ENCODE results near the gene CAMK2D. TPM values are rescaled to one million over a fixed set of nuclear protein-coding genes. Genes with fewer than 3 reads are reported as not detected.

The CAMK2D gene
- total RNA-seq, 2 donors from 2014 or later, result 132 to 187 TPM

DNA sequence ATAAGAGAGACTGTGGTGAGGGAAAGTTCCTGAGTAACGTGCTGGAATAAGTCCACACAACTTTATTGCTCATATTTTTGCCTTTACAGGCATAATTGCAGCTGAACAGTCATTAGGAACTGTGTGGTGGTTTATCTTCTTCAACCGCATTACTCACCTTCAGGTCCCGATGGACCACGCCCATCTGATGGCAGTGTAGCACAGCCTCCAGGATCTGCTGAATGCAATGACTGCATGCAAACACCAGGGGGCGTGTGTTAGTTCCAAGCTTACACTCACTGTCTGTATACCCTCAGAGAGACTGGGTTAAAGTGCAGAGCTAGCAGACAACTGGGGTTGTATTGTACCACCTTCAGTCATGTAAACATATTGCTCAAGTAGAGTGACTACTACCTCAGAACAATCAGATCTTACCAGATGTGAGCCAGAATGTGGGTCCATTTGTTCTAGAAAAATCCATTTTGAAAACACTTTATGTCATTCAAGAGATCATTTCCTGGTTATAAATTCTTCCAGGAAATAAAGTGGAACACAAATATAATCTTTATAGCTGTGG, 214.0 kb downstream of the CAMK2D start:
- DNase-seq (ENCODE audit: low spot score), result peak; percentile 96
- TF ChIP-seq, protein P1, sequence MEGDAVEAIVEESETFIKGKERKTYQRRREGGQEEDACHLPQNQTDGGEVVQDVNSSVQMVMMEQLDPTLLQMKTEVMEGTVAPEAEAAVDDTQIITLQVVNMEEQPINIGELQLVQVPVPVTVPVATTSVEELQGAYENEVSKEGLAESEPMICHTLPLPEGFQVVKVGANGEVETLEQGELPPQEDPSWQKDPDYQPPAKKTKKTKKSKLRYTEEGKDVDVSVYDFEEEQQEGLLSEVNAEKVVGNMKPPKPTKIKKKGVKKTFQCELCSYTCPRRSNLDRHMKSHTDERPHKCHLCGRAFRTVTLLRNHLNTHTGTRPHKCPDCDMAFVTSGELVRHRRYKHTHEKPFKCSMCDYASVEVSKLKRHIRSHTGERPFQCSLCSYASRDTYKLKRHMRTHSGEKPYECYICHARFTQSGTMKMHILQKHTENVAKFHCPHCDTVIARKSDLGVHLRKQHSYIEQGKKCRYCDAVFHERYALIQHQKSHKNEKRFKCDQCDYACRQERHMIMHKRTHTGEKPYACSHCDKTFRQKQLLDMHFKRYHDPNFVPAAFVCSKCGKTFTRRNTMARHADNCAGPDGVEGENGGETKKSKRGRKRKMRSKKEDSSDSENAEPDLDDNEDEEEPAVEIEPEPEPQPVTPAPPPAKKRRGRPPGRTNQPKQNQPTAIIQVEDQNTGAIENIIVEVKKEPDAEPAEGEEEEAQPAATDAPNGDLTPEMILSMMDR (IDR thresholded peaks at IDR 0.05), result peak; percentile 97 to 99
- peak overlapping the region; percentile 51 to 76 for H3K27ac ChIP-seq
- H3K9me3 ChIP-seq, result no peaks in the 10 kb centered on the region
- no peak overlapping the region for H3K4me3 ChIP-seq
- H3K36me3 ChIP-seq, result peaks cover 22% of the 10 kb centered on the region
- peaks cover 0 to 17% of the 10 kb centered on the region in 2 donors for H3K4me1 ChIP-seq
- H3K27me3 ChIP-seq, result no peaks in the 10 kb centered on the region

DNA sequence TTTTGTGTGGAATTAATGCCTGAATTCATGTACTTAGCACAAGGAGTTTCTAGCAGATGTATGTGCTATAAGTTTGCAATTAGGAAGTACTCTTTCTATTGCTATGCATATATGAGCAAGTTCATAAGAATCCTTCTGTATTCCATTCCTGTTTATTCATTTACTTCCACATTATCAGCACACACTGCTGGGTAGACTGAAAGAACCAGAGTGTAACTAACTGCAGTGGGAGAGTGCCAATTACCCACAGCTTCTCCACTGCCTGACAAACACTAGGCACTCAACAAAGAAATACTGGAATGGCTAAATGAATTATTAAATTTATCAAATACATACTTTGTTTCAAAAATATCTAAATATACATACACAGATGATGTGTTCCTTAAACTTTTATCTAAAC, 219.6 kb downstream of the CAMK2D start:
- DNase-seq (ENCODE audit: low spot score), result no peak
- peak overlapping the region in 1 of 2 donors; percentile 3 for H3K27ac ChIP-seq
- H3K9me3 ChIP-seq, result no peaks in the 10 kb centered on the region
- H3K4me3 ChIP-seq, result no peak overlapping the region
- H3K36me3 ChIP-seq, result peaks cover 7% of the 10 kb centered on the region
- TF ChIP-seq, protein P1 (IDR thresholded peaks at IDR 0.05), result no peak
- H3K27me3 ChIP-seq, result no peaks in the 10 kb centered on the region
- peaks cover 0 to 21% of the 10 kb centered on the region in 2 donors for H3K4me1 ChIP-seq

DNA sequence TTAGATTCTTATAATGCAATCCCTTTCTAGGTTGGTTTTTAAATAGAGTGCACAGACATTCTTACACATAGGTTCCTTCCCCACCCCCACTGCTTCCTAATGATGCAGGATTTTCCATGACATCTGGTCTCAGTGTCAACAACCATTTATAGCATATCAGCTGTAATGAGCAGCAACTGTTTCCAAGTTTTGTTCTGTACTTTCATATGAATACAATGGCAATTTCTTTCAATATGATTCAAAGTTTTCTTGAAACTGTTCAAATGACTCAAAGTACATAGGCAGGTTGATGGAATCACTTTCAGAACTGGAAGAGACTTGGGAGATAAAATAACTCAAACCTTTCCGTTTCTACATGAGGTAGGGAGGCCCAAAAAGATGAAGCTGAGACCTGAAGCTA, 220.7 kb downstream of the CAMK2D start:
- TF ChIP-seq, protein P1 (IDR thresholded peaks at IDR 0.05), result no peak
- Histone ChIP-seq H3K27ac (peak overlapping the region in 1 of 2 donors; percentile 54), H3K36me3 (peaks cover 4% of the 10 kb centered on the region), H3K4me3 (no peak overlapping the region), H3K4me1 (peaks cover 0 to 25% of the 10 kb centered on the region in 2 donors), H3K27me3 (no peaks in the 10 kb centered on the region), H3K9me3 (no peaks in the 10 kb centered on the region)
- DNase-seq (ENCODE audit: low spot score), result no peak

DNA sequence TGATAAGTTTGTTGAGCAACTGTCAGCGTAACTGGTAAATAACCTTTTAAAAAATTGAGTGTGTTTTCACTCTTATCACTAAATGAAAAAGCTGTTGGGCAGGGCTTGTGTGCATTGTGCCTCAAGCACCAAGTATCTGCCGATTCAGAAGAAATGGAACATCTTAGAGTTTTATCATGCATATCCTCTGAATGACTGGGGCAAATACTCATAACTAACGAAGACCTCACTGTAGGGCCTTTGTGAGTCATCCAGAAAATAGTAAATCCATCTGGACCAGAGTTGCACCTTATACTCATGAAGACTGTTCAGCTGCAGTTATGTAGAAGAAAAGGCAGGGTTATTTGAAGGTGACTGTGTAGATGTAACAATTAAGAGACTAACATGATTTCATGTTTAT, 222.1 kb downstream of the CAMK2D start:
- Histone ChIP-seq H3K27me3 (no peaks in the 10 kb centered on the region), H3K36me3 (no peaks in the 10 kb centered on the region), H3K27ac (peak overlapping the region in 1 of 2 donors; percentile 15), H3K4me3 (no peak overlapping the region), H3K9me3 (no peaks in the 10 kb centered on the region), H3K4me1 (peaks cover 0 to 28% of the 10 kb centered on the region in 2 donors)
- TF ChIP-seq, protein P1 (IDR thresholded peaks at IDR 0.05), result no peak
- DNase-seq (ENCODE audit: low spot score), result no peak

DNA sequence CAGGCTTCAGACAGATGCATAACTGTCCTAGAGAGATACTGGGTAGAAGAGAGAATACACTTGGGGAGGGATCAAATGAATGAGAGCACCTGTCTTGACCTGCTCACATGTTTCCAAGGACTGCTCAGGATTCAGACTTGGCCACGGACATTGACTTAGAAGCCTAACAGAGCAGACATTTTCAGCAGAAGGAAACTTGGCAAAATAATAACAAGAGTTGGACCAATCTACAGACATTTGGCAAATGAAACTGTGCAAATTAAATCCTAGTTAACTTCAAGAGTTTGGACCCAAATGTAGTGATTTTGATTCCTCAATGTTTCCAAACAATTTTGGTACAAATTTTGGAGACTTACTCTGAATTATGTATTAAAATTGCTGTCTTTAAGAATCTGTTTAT, 223.9 kb downstream of the CAMK2D start:
- Histone ChIP-seq H3K27ac (peak overlapping the region; percentile 27 to 53), H3K9me3 (no peaks in the 10 kb centered on the region), H3K4me1 (peaks cover 0 to 28% of the 10 kb centered on the region in 2 donors), H3K36me3 (no peaks in the 10 kb centered on the region), H3K27me3 (no peaks in the 10 kb centered on the region), H3K4me3 (no peak overlapping the region)
- DNase-seq (ENCODE audit: low spot score), result no peak
- TF ChIP-seq, protein P1 (IDR thresholded peaks at IDR 0.05), result no peak

DNA sequence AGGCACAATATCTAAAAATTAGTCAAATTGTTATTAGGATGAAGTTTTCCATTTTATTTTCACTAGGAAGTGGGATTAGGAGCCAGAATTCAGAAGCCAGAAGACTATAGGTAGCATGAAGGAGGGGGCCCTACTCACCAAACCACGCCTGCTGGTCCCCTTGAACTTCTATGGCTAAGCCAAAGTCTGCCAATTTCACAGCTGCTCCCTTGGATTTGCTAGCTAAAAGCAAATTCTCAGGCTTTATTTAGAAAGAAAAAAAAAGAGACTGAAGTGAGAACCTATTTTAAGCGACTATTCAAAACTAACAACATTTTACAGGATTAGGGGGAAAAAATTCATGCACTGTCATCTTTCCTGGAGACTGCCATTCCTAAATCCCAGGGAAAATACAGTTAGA, 224.3 kb downstream of the CAMK2D start:
- Histone ChIP-seq H3K4me1 (peaks cover 0 to 28% of the 10 kb centered on the region in 2 donors), H3K27ac (peak overlapping the region; percentile 27 to 53), H3K27me3 (no peaks in the 10 kb centered on the region), H3K4me3 (no peak overlapping the region), H3K36me3 (no peaks in the 10 kb centered on the region), H3K9me3 (no peaks in the 10 kb centered on the region)
- TF ChIP-seq, protein P1 (IDR thresholded peaks at IDR 0.05), result no peak
- no peak for DNase-seq (ENCODE audit: low spot score)
